GM21576 (cell line): ENCODE results near the gene GAL3ST3.
"Not testable (repeated sequence)": the region's sequence is repeated elsewhere in the genome, so short reads cannot be mapped to it uniquely, and the experiment has no call there.

Source experiments
- ATAC-seq: cut with Tn5 transposase; IDR thresholded peaks from one replicate; pipeline ENCODE4 v1.9.1; 2021; ENCODE audit warnings: mild to moderate bottlenecking, moderate library complexity; ENCODE audit not compliant: unreplicated experiment

The GAL3ST3 gene

GRCh38 chr11:66014804-66015453, 34.0 kb downstream of the GAL3ST3 start:
- ATAC-seq, result no peak

GRCh38 chr11:66013762-66014100, 35.2 kb downstream of the GAL3ST3 start:
- no peak for ATAC-seq

GRCh38 chr11:66012946-66013761, 35.8 kb downstream of the GAL3ST3 start:
- ATAC-seq, result no peak

GRCh38 chr11:66012371-66012945, 36.5 kb downstream of the GAL3ST3 start:
- no peak for ATAC-seq

GRCh38 chr11:66011785-66012303, 37.1 kb downstream of the GAL3ST3 start, which contains the start of gene CST6:
Gene CST6 (plus strand): TSS chr11:66012008. CDS start chr11:66012045, 37 bp downstream.
- ATAC-seq, result no peak

- no peak for ATAC-seq
Measured at GRCh38 chr11:66011239-66011784, 37.6 kb downstream of the GAL3ST3 start.

GRCh38 chr11:66010036-66010435, 38.9 kb downstream of the GAL3ST3 start:
- not testable (repeated sequence) for ATAC-seq

- ATAC-seq, result no peak
Measured at GRCh38 chr11:66008468-66009101, 40.4 kb downstream of the GAL3ST3 start.

GRCh38 chr11:66008095-66008467, 40.9 kb downstream of the GAL3ST3 start:
- no peak for ATAC-seq

GRCh38 chr11:66007201-66007634, 41.7 kb downstream of the GAL3ST3 start:
- ATAC-seq, result no peak

GRCh38 chr11:66006891-66007176, 42.1 kb downstream of the GAL3ST3 start:
- no peak for ATAC-seq

- ATAC-seq, result no peak
Measured at GRCh38 chr11:66006134-66006890, 42.6 kb downstream of the GAL3ST3 start.

GRCh38 chr11:66004186-66004585, 44.8 kb downstream of the GAL3ST3 start:
- ATAC-seq, result no peak

- no peak for ATAC-seq
Measured at GRCh38 chr11:66003291-66003690, 45.7 kb downstream of the GAL3ST3 start.

GRCh38 chr11:66002648-66003225, 46.2 kb downstream of the GAL3ST3 start:
- peak; percentile 33 for ATAC-seq

- peak; percentile 65 for ATAC-seq
Measured at GRCh38 chr11:66001942-66002647, 46.9 kb downstream of the GAL3ST3 start, which contains the start of the genes BANF1 and EIF1AD. Gene BANF1 (plus strand): TSS chr11:66002503. CDS start chr11:66003251, 748 bp downstream. Gene EIF1AD (minus strand): TSS chr11:66002157. CDS start chr11:66000389, 1,768 bp downstream.

GRCh38 chr11:65997286-65997685, 51.7 kb downstream of the GAL3ST3 start:
- ATAC-seq, result no peak

- no peak for ATAC-seq
Measured at GRCh38 chr11:65992056-65992455, 56.9 kb downstream of the GAL3ST3 start.
